ENCODE results near the gene PRB4. TPM values are rescaled to one million over a fixed set of nuclear protein-coding genes. Genes with fewer than 3 reads are reported as not detected.

The PRB4 gene
- total and polyA plus RNA-seq, 2 donors (not counting 1 experiment from before 2014, with no cell fraction given): not detected

- Histone ChIP-seq H3K9ac (ENCODE audit: low read length) (no peak overlapping the region), H4K20me1 (ENCODE audit: control insufficient read depth, insufficient read depth, low read length, poor library complexity, severe bottlenecking) (no peaks in the 10 kb centered on the region), H3K4me1 (ENCODE audit: control insufficient read depth in 2 of 2, insufficient read depth in 2 of 2, low read length in 2 of 2) (no peaks in the 10 kb centered on the region), H3K4me3 (ENCODE audit: control extremely low read depth in 1 of 5, extremely low read depth in 1 of 5, insufficient read depth in 1 of 5, low read depth in 2 of 5, low read length in 4 of 5) (no peak overlapping the region), H3K27me3 (replicated peaks in 1 of 4; ENCODE audit: control extremely low read depth in 1 of 4, control insufficient read depth in 3 of 4, insufficient read depth in 4 of 4, low read length in 3 of 4) (no peaks in the 10 kb centered on the region), H3K36me3 (replicated peaks in 1 of 2; ENCODE audit: control extremely low read depth in 1 of 2, control insufficient read depth in 1 of 2, extremely low read depth in 1 of 2, insufficient read depth in 2 of 2, low read length in 1 of 2) (no peaks in the 10 kb centered on the region), H3K9me3 (ENCODE audit: control extremely low read depth in 1 of 3, control insufficient read depth in 2 of 3, insufficient read depth in 1 of 3, low read length in 2 of 3) (no peaks in the 10 kb centered on the region), H3K27ac (ENCODE audit: low read length in 2 of 2) (no peak overlapping the region), H2AFZ (ENCODE audit: insufficient read depth, low read depth, low read length, poor library complexity, severe bottlenecking) (no peak overlapping the region), H3K79me2 (ENCODE audit: control insufficient read depth, insufficient read depth, low read length) (no peaks in the 10 kb centered on the region), H3K4me2 (replicated peaks; ENCODE audit: low read depth, low read length, poor library complexity, severe bottlenecking) (no peak overlapping the region)
- no peak overlapping the region for H3K27ac Mint-ChIP-seq
- no CpG with 5 or more reads among the region's 3 CpGs for WGBS (ENCODE audit: insufficient coverage)
- CTCF ChIA-PET: no interaction called here
- no peak overlapping the region for H3K4me3 Mint-ChIP-seq
- H3K27me3 Mint-ChIP-seq: no peaks in the 10 kb centered on the region
- H3K9me3 Mint-ChIP-seq (ENCODE audit: insufficient read depth): no peaks in the 10 kb centered on the region
- DNase-seq (no peak), ATAC-seq (ENCODE audit: low read depth) (no peak)
- no peaks in the 10 kb centered on the region for H3K4me1 Mint-ChIP-seq
- POLR2A ChIA-PET: no interaction called here
- intact Hi-C loops (cut with micrococcal nuclease): no loop called here
- TF ChIP-seq CTCF (IDR thresholded peaks at IDR 0.05): no peak
- TF ChIP-seq EZH2 (IDR thresholded peaks at IDR 0.05; ENCODE audit: borderline replicate concordance, insufficient read depth, low read depth, low read length, poor library complexity, severe bottlenecking): no peak
Measured at GRCh38 chr12:11273449-11273848, 36.8 kb downstream of the PRB4 start.

GRCh38 chr12:11269607-11270006, 40.6 kb downstream of the PRB4 start, which contains the start of gene PRB3:
Gene PRB3, minus strand, starts transcription at chr12:11269707. Its CDS starts 38 bp downstream, at chr12:11269669.
- Histone ChIP-seq H3K4me1 (ENCODE audit: control insufficient read depth in 2 of 2, insufficient read depth in 2 of 2, low read length in 2 of 2) (no peaks in the 10 kb centered on the region), H3K9me3 (ENCODE audit: control extremely low read depth in 1 of 3, control insufficient read depth in 2 of 3, insufficient read depth in 1 of 3, low read length in 2 of 3) (no peaks in the 10 kb centered on the region), H3K36me3 (replicated peaks in 1 of 2; ENCODE audit: control extremely low read depth in 1 of 2, control insufficient read depth in 1 of 2, extremely low read depth in 1 of 2, insufficient read depth in 2 of 2, low read length in 1 of 2) (no peaks in the 10 kb centered on the region), H3K27me3 (replicated peaks in 1 of 4; ENCODE audit: control extremely low read depth in 1 of 4, control insufficient read depth in 3 of 4, insufficient read depth in 4 of 4, low read length in 3 of 4) (no peaks in the 10 kb centered on the region), H3K4me2 (replicated peaks; ENCODE audit: low read depth, low read length, poor library complexity, severe bottlenecking) (no peak within 1 kb of the TSS), H3K4me3 (ENCODE audit: control extremely low read depth in 1 of 5, extremely low read depth in 1 of 5, insufficient read depth in 1 of 5, low read depth in 2 of 5, low read length in 4 of 5) (no peak within 1 kb of the TSS), H3K9ac (ENCODE audit: low read length) (no peak within 1 kb of the TSS), H4K20me1 (ENCODE audit: control insufficient read depth, insufficient read depth, low read length, poor library complexity, severe bottlenecking) (no peaks in the 10 kb centered on the region), H3K79me2 (ENCODE audit: control insufficient read depth, insufficient read depth, low read length) (no peaks in the 10 kb centered on the region), H2AFZ (ENCODE audit: insufficient read depth, low read depth, low read length, poor library complexity, severe bottlenecking) (no peak within 1 kb of the TSS), H3K27ac (ENCODE audit: low read length in 2 of 2) (no peak within 1 kb of the TSS)
- ChIA-PET CTCF (interaction anchor here (0.5 kb wide), 1 partner anchor 194 kb away, joined by 3 read pairs; no protein-coding TSS in a partner anchor), POLR2A (no interaction called here)
- intact Hi-C loops (cut with micrococcal nuclease): no loop called here
- ATAC-seq (ENCODE audit: low read depth) (no peak), DNase-seq (no peak)
- 87% methylated on average over 3 of the region's 3 CpGs for WGBS (ENCODE audit: insufficient coverage)
- no peaks in the 10 kb centered on the region for H3K9me3 Mint-ChIP-seq (ENCODE audit: insufficient read depth)
- H3K4me3 Mint-ChIP-seq: no peak within 1 kb of the TSS
- no peaks in the 10 kb centered on the region for H3K4me1 Mint-ChIP-seq
- H3K27ac Mint-ChIP-seq: no peak within 1 kb of the TSS
- H3K27me3 Mint-ChIP-seq: no peaks in the 10 kb centered on the region
- TF ChIP-seq EZH2 (IDR thresholded peaks at IDR 0.05; ENCODE audit: borderline replicate concordance, insufficient read depth, low read depth, low read length, poor library complexity, severe bottlenecking) (no peak), CTCF (IDR thresholded peaks at IDR 0.05) (no peak)
